WTC11 (cell line): ENCODE data around the gene RNPS1. TPM values are rescaled to one million over a fixed set of nuclear protein-coding genes. Genes with fewer than 3 reads are reported as not detected.

Source experiments
- ATAC-seq: fragments of 200-7000 bp; cut with Tn5 transposase; 2 replicates; pipeline ENCODE4 v1.10.0; 2021; ENCODE audit warnings: mild to moderate bottlenecking, moderate library complexity
- CTCF ChIA-PET: fragments of 300-600 bp; sonication (Branson Sonifier 250); formaldehyde crosslinking; loops from one replicate; lab custom pipeline; 2021; ENCODE audit warnings: antibody characterized with exemption; lab: Charles Lee
- POLR2A ChIA-PET: fragments of 350-600 bp; sonication (Branson Sonifier 250); formaldehyde crosslinking; loops from one replicate; lab custom pipeline; 2021; ENCODE audit warnings: antibody characterized with exemption; lab: Charles Lee
- DNase-seq: peaks from one replicate; pipeline ENCODE4 v3.0.0; 2021; ENCODE audit warnings: low spot score
- H3K27ac Mint-ChIP-seq: 2 replicates; pipeline ENCODE4 v1.8.0; 2021; ENCODE audit warnings: mixed read lengths
- H3K27me3 Mint-ChIP-seq: 2 replicates; pipeline ENCODE4 v1.8.0; 2021; ENCODE audit warnings: low read depth, mild to moderate bottlenecking, moderate library complexity, mixed read lengths
- H3K36me3 Mint-ChIP-seq: 2 replicates; pipeline ENCODE4 v1.8.0; 2021; ENCODE audit warnings: mixed read lengths
- H3K4me1 Mint-ChIP-seq: 2 replicates; pipeline ENCODE4 v1.8.0; 2022; ENCODE audit warnings: mixed read lengths
- H3K4me3 Mint-ChIP-seq: 2 replicates; pipeline ENCODE4 v1.8.0; 2021; ENCODE audit warnings: mild to moderate bottlenecking, moderate library complexity, mixed read lengths
- H3K9me3 Mint-ChIP-seq: 2 replicates; pipeline ENCODE4 v1.8.0; 2021; ENCODE audit warnings: mixed read lengths
- CBFB ChIP-seq: sonication (generic); formaldehyde crosslinking; IDR thresholded peaks from 2 replicates; pipeline ENCODE4 v1.8.1; 2022; ENCODE audit warnings: mild to moderate bottlenecking, low read depth, missing genetic modification reagents
- CTCF ChIP-seq: fragments of 200-600 bp; IDR thresholded peaks from 2 replicates; pipeline ENCODE4 v1.8.0; 2022; ENCODE audit warnings: antibody characterized with exemption
- E2F4 ChIP-seq: sonication (generic); formaldehyde crosslinking; IDR thresholded peaks from 2 replicates; pipeline ENCODE4 v1.8.1; 2022; ENCODE audit warnings: low read depth, mild to moderate bottlenecking, moderate library complexity, missing genetic modification reagents, borderline replicate concordance
- ESRRA ChIP-seq: sonication (generic); formaldehyde crosslinking; IDR thresholded peaks from 2 replicates; pipeline ENCODE4 v1.8.1; 2022; ENCODE audit warnings: mild to moderate bottlenecking, missing genetic modification reagents, borderline replicate concordance
- ETV6 ChIP-seq: sonication (generic); formaldehyde crosslinking; IDR thresholded peaks from 2 replicates; pipeline ENCODE4 v1.8.1; 2022; ENCODE audit warnings: mild to moderate bottlenecking, missing genetic modification reagents
- HMGA2 ChIP-seq: fragments of 250-450 bp; sonication (Bioruptor Pico); IDR thresholded peaks from 2 replicates; pipeline ENCODE4 v1.4.0; 2021; ENCODE audit warnings: mild to moderate bottlenecking, moderate library complexity
- IRF2 ChIP-seq: sonication (generic); formaldehyde crosslinking; IDR thresholded peaks from 2 replicates; pipeline ENCODE4 v1.8.0; 2022; ENCODE audit warnings: low read depth, missing genetic modification reagents, borderline replicate concordance
- NR1H2 ChIP-seq: sonication (generic); formaldehyde crosslinking; IDR thresholded peaks from 2 replicates; pipeline ENCODE4 v1.9.0; 2021; ENCODE audit warnings: mild to moderate bottlenecking, moderate library complexity, missing genetic modification reagents
- NR2C2 ChIP-seq: sonication (generic); formaldehyde crosslinking; IDR thresholded peaks from 2 replicates; pipeline ENCODE4 v1.8.0; 2022; ENCODE audit warnings: mild to moderate bottlenecking, missing genetic modification reagents
- PRDM15 ChIP-seq: sonication (generic); formaldehyde crosslinking; IDR thresholded peaks from 2 replicates; pipeline ENCODE4 v1.8.0; 2022; ENCODE audit warnings: missing genetic modification reagents
- RORB ChIP-seq: fragments of 250-450 bp; sonication (Bioruptor Pico); IDR thresholded peaks from 2 replicates; pipeline ENCODE4 v1.9.0; 2021; ENCODE audit warnings: mild to moderate bottlenecking
- TCF7 ChIP-seq: sonication (generic); formaldehyde crosslinking; IDR thresholded peaks from 2 replicates; pipeline ENCODE4 v1.8.0; 2022; ENCODE audit warnings: mild to moderate bottlenecking, low read depth, missing genetic modification reagents, moderate library complexity
- USF1 ChIP-seq: sonication (generic); formaldehyde crosslinking; IDR thresholded peaks from 2 replicates; pipeline ENCODE4 v1.8.0; 2022; ENCODE audit warnings: mild to moderate bottlenecking, missing genetic modification reagents
- ZNF121 ChIP-seq: sonication (generic); formaldehyde crosslinking; IDR thresholded peaks from 2 replicates; pipeline ENCODE4 v1.8.0; 2023; ENCODE audit warnings: missing genetic modification reagents
- ZNF138 ChIP-seq: sonication (generic); formaldehyde crosslinking; conservative IDR thresholded peaks from 2 replicates; pipeline ENCODE4 v1.8.1; 2022; ENCODE audit warnings: mild to moderate bottlenecking, moderate library complexity, missing genetic modification reagents
- ZNF396 ChIP-seq: fragments of 250-450 bp; sonication (Bioruptor Pico); IDR thresholded peaks from 2 replicates; pipeline ENCODE4 v1.8.0; 2021; ENCODE audit warnings: mild to moderate bottlenecking, moderate library complexity, borderline replicate concordance
- ZNF416 ChIP-seq: fragments of 250-450 bp; sonication (Bioruptor Pico); IDR thresholded peaks from 2 replicates; pipeline ENCODE4 v1.9.0; 2021; ENCODE audit warnings: mild to moderate bottlenecking, inconsistent platforms
- ZNF423 ChIP-seq: fragments of 250-450 bp; sonication (Bioruptor Pico); IDR thresholded peaks from 2 replicates; pipeline ENCODE4 v2.1.2; 2022; ENCODE audit warnings: mild to moderate bottlenecking, moderate library complexity
- ZNF425 ChIP-seq: fragments of 250-450 bp; sonication (Bioruptor Pico); conservative IDR thresholded peaks from 2 replicates; pipeline ENCODE4 v1.9.0; 2021; ENCODE audit warnings: mild to moderate bottlenecking
- ZNF671 ChIP-seq: fragments of 250-450 bp; sonication (Bioruptor Pico); IDR thresholded peaks from 2 replicates; pipeline ENCODE4 v1.8.0; 2021; ENCODE audit warnings: mild to moderate bottlenecking
- total RNA-seq: library from RNA; stranded (reverse); gene quantifications from 3 replicates; pipeline ENCODE4 v1.2.3, GENCODE V29; 2021
- TF ChIP-seq, protein P1 (sequence below): sonication (generic); formaldehyde crosslinking; IDR thresholded peaks from 2 replicates; pipeline ENCODE4 v1.8.1; 2022; ENCODE audit warnings: low read depth, missing genetic modification reagents, borderline replicate concordance
- TF ChIP-seq, protein P2 (sequence below): sonication (generic); formaldehyde crosslinking; IDR thresholded peaks from 2 replicates; pipeline ENCODE4 v1.8.1; 2022; ENCODE audit warnings: mild to moderate bottlenecking, moderate library complexity, missing genetic modification reagents
- TF ChIP-seq, protein P3 (sequence below): sonication (generic); formaldehyde crosslinking; IDR thresholded peaks from 2 replicates; pipeline ENCODE4 v1.8.1; 2023; ENCODE audit warnings: mild to moderate bottlenecking, missing genetic modification reagents, moderate library complexity

Gene RNPS1
- total RNA-seq, 1 experiment from 2014 or later, result 331 TPM

- no peaks in the 10 kb centered on the region for H3K36me3 Mint-ChIP-seq
- DNase-seq, result no peak
- CTCF ChIA-PET, result interaction anchor here (1.4 kb wide), 1 partner anchor 219 kb away, joined by 3 read pairs; no protein-coding TSS in a partner anchor
- H3K4me3 Mint-ChIP-seq, result no peak overlapping the region
- H3K4me1 Mint-ChIP-seq, result no peaks in the 10 kb centered on the region
- H3K27me3 Mint-ChIP-seq, result no peaks in the 10 kb centered on the region
- POLR2A ChIA-PET, result no interaction called here
- no peak for TF ChIP-seq CTCF
- no peak for TF ChIP-seq HMGA2 (CRISPR knock-in tag)
- no peak for TF ChIP-seq ESRRA (CRISPR knock-in tag)
- no peak for TF ChIP-seq ZNF121 (CRISPR knock-in tag)
- TF ChIP-seq ETV6 (CRISPR knock-in tag), result no peak
- no peak for TF ChIP-seq USF1 (CRISPR knock-in tag)
- TF ChIP-seq ZNF396 (CRISPR knock-in tag), result no peak
- no peak for TF ChIP-seq CBFB (CRISPR knock-in tag)
- no peak for TF ChIP-seq ZNF138 (CRISPR knock-in tag)
- TF ChIP-seq ZNF671 (CRISPR knock-in tag), result no peak
- TF ChIP-seq, all 79 proteins: peak for 0
- Mint-ChIP-seq H3K27ac (no peak overlapping the region), H3K9me3 (no peaks in the 10 kb centered on the region)
- no peak for ATAC-seq
These were observed 14.3 kb upstream of the RNPS1 start for GRCh38 chr16:2282262-2282661.

- no peak overlapping the region; the same call in 1 of the 2 replicates for H3K27ac Mint-ChIP-seq
- CTCF ChIA-PET, result interaction anchor here (0.7 to 3.9 kb wide), 3 partner anchors 10 to 220 kb away, joined by 3 to 18 read pairs (median 3); partner anchors contain the start of gene ECI1
- H3K27me3 Mint-ChIP-seq, result no peaks in the 10 kb centered on the region
- ATAC-seq (no peak), DNase-seq (no peak)
- H3K4me3 Mint-ChIP-seq, result no peak overlapping the region
- H3K4me1 Mint-ChIP-seq, result peaks cover 2% of the 10 kb centered on the region; the same call in 1 of the 2 replicates
- no peaks in the 10 kb centered on the region for H3K9me3 Mint-ChIP-seq
- POLR2A ChIA-PET, result no interaction called here
- H3K36me3 Mint-ChIP-seq, result no peaks in the 10 kb centered on the region
- TF ChIP-seq RORB (CRISPR knock-in tag), result no peak
- TF ChIP-seq, protein P1, sequence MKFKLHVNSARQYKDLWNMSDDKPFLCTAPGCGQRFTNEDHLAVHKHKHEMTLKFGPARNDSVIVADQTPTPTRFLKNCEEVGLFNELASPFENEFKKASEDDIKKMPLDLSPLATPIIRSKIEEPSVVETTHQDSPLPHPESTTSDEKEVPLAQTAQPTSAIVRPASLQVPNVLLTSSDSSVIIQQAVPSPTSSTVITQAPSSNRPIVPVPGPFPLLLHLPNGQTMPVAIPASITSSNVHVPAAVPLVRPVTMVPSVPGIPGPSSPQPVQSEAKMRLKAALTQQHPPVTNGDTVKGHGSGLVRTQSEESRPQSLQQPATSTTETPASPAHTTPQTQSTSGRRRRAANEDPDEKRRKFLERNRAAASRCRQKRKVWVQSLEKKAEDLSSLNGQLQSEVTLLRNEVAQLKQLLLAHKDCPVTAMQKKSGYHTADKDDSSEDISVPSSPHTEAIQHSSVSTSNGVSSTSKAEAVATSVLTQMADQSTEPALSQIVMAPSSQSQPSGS (CRISPR knock-in tag), result no peak
- TF ChIP-seq NR1H2 (CRISPR knock-in tag), result no peak
- no peak for TF ChIP-seq NR2C2 (CRISPR knock-in tag)
- TF ChIP-seq, protein P2, sequence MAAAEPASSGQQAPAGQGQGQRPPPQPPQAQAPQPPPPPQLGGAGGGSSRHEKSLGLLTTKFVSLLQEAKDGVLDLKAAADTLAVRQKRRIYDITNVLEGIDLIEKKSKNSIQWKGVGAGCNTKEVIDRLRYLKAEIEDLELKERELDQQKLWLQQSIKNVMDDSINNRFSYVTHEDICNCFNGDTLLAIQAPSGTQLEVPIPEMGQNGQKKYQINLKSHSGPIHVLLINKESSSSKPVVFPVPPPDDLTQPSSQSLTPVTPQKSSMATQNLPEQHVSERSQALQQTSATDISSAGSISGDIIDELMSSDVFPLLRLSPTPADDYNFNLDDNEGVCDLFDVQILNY, result no peak
- TF ChIP-seq ZNF425 (CRISPR knock-in tag), result no peak
- TF ChIP-seq, protein P3, sequence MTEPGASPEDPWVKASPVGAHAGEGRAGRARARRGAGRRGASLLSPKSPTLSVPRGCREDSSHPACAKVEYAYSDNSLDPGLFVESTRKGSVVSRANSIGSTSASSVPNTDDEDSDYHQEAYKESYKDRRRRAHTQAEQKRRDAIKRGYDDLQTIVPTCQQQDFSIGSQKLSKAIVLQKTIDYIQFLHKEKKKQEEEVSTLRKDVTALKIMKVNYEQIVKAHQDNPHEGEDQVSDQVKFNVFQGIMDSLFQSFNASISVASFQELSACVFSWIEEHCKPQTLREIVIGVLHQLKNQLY, result no peak
- TF ChIP-seq ZNF423 (CRISPR knock-in tag), result no peak
- TF ChIP-seq E2F4 (CRISPR knock-in tag), result no peak
- no peak for TF ChIP-seq TCF7 (CRISPR knock-in tag)
- TF ChIP-seq ZNF138 (CRISPR knock-in tag), result no peak
- TF ChIP-seq ETV6 (CRISPR knock-in tag), result no peak
- no peak for TF ChIP-seq IRF2 (CRISPR knock-in tag)
- TF ChIP-seq ZNF416 (CRISPR knock-in tag), result no peak
- no peak for TF ChIP-seq PRDM15 (CRISPR knock-in tag)
These were observed 13.1 kb upstream of the RNPS1 start for GRCh38 chr16:2280981-2281542.
